Activated CD8-positive, alpha-beta T cell treated with anti-CD3 and anti-CD28 coated beads, Interleukin-2, amount 10 ng/mL, durations not matched to agents 7 days and 5 days (primary cell): ENCODE measurements around the gene F10. TPM values are rescaled to one million over a fixed set of nuclear protein-coding genes. Genes with fewer than 3 reads are reported as not detected.
A peak's percentile ranks its signal among the peaks of the same experiment; 100 is the strongest.

Source experiments
- ATAC-seq: fragments of 150-1000 bp; cut with Tn5 transposase; one replicate; pipeline ENCODE4 v1.10.0; 2021; ENCODE audit warnings: moderate library complexity
- CTCF ChIA-PET: fragments of 350-600 bp; sonication (Branson Sonifier 250); formaldehyde crosslinking; loops from one replicate; lab custom pipeline; 2021; ENCODE audit warnings: antibody characterized with exemption; lab: Charles Lee
- POLR2A ChIA-PET: fragments of 350-600 bp; sonication (Branson Sonifier 250); formaldehyde crosslinking; loops from one replicate; lab custom pipeline; 2021; ENCODE audit warnings: antibody characterized with exemption; lab: Charles Lee
- DNase-seq: peaks from one replicate; pipeline ENCODE4 v3.0.0-alpha.2; 2020
- H3K27ac Mint-ChIP-seq: one replicate; pipeline ENCODE4 v1.8.0; 2021; ENCODE audit warnings: mild to moderate bottlenecking, mixed read lengths
- H3K27me3 Mint-ChIP-seq: one replicate; pipeline ENCODE4 v1.8.0; 2021; ENCODE audit warnings: low read depth, mixed read lengths
- H3K36me3 Mint-ChIP-seq: one replicate; pipeline ENCODE4 v1.8.0; 2021; ENCODE audit warnings: low read depth, mixed read lengths
- H3K4me1 Mint-ChIP-seq: one replicate; pipeline ENCODE4 v1.8.0; 2021; ENCODE audit warnings: low read depth, mixed read lengths
- H3K4me3 Mint-ChIP-seq: one replicate; pipeline ENCODE4 v1.8.0; 2021; ENCODE audit warnings: mild to moderate bottlenecking, mixed read lengths
- H3K9me3 Mint-ChIP-seq: one replicate; pipeline ENCODE4 v1.8.0; 2022; ENCODE audit warnings: mixed read lengths; ENCODE audit not compliant: insufficient read depth
- total RNA-seq, 2 experiments: library from RNA; stranded (reverse); gene quantifications; one replicate each; pipeline ENCODE4 v1.2.3, GENCODE V29; 2021

F10 gene
- total RNA-seq, 2 experiments from 2014 or later, result not detected

GRCh38 chr13:113168211-113168610, 45.6 kb downstream of the F10 start:
- Mint-ChIP-seq H3K27me3 (no peaks in the 10 kb centered on the region), H3K9me3 (no peaks in the 10 kb centered on the region), H3K27ac (no peak overlapping the region), H3K4me3 (no peak overlapping the region), H3K36me3 (peaks cover 44% of the 10 kb centered on the region), H3K4me1 (peaks cover 14% of the 10 kb centered on the region)
- ChIA-PET CTCF (no interaction called here), POLR2A (no interaction called here)
- DNase-seq, result no peak
- no peak for ATAC-seq

GRCh38 chr13:113169277-113170272, 47.0 kb downstream of the F10 start:
- Mint-ChIP-seq H3K9me3 (no peaks in the 10 kb centered on the region), H3K4me3 (no peak overlapping the region), H3K4me1 (peaks cover 6% of the 10 kb centered on the region), H3K27ac (no peak overlapping the region), H3K36me3 (peaks cover 44% of the 10 kb centered on the region), H3K27me3 (no peaks in the 10 kb centered on the region)
- DNase-seq (no peak), ATAC-seq (no peak)
- ChIA-PET CTCF (no interaction called here), POLR2A (interaction anchor here (0.6 to 1.2 kb wide), 2 partner anchors 16 to 185 kb away, joined by 3 read pairs; no protein-coding TSS in a partner anchor)

- no peaks in the 10 kb centered on the region for H3K9me3 Mint-ChIP-seq
- ChIA-PET POLR2A (interaction anchor here (0.6 to 1.2 kb wide), 2 partner anchors 15 to 186 kb away, joined by 3 read pairs; no protein-coding TSS in a partner anchor), CTCF (no interaction called here)
- no peaks in the 10 kb centered on the region for H3K27me3 Mint-ChIP-seq
- DNase-seq (no peak), ATAC-seq (no peak)
- H3K27ac Mint-ChIP-seq, result no peak overlapping the region
- no peak overlapping the region for H3K4me3 Mint-ChIP-seq
- peaks cover 6% of the 10 kb centered on the region for H3K4me1 Mint-ChIP-seq
- peaks cover 45% of the 10 kb centered on the region for H3K36me3 Mint-ChIP-seq
Observed at GRCh38 chr13:113170511-113170910, 47.9 kb downstream of the F10 start.

- no peaks in the 10 kb centered on the region for H3K27me3 Mint-ChIP-seq
- no peaks in the 10 kb centered on the region for H3K9me3 Mint-ChIP-seq
- DNase-seq (no peak), ATAC-seq (no peak)
- no peak overlapping the region for H3K4me3 Mint-ChIP-seq
- POLR2A ChIA-PET, result no interaction called here
- H3K4me1 Mint-ChIP-seq, result peaks cover 8% of the 10 kb centered on the region
- H3K36me3 Mint-ChIP-seq, result peaks cover 49% of the 10 kb centered on the region
- CTCF ChIA-PET, result no interaction called here
- no peak overlapping the region for H3K27ac Mint-ChIP-seq
Observed at GRCh38 chr13:113171250-113172125, 48.9 kb downstream of the F10 start.

- POLR2A ChIA-PET, result no interaction called here
- CTCF ChIA-PET, result no interaction called here
- no peak for ATAC-seq
Observed at GRCh38 chr13:113172419-113172926, 49.9 kb downstream of the F10 start.

GRCh38 chr13:113176280-113176679, 53.7 kb downstream of the F10 start:
- ATAC-seq (peak; percentile 47), DNase-seq (no peak)
- peak overlapping the region; percentile 7 for H3K4me3 Mint-ChIP-seq
- H3K27ac Mint-ChIP-seq, result peak overlapping the region; percentile 92
- ChIA-PET POLR2A (no interaction called here), CTCF (interaction anchor here (0.9 kb wide), 1 partner anchor 62 kb away, joined by 3 read pairs; no protein-coding TSS in a partner anchor)
- no peaks in the 10 kb centered on the region for H3K27me3 Mint-ChIP-seq
- H3K36me3 Mint-ChIP-seq, result peaks cover 58% of the 10 kb centered on the region
- peaks cover 24% of the 10 kb centered on the region for H3K4me1 Mint-ChIP-seq
- no peaks in the 10 kb centered on the region for H3K9me3 Mint-ChIP-seq

More at GRCh38 chr13:113172419-113172926, 49.9 kb downstream of the F10 start:
- Mint-ChIP-seq H3K36me3 (peaks cover 47% of the 10 kb centered on the region), H3K27me3 (no peaks in the 10 kb centered on the region), H3K9me3 (no peaks in the 10 kb centered on the region), H3K4me3 (no peak overlapping the region), H3K4me1 (peaks cover 8% of the 10 kb centered on the region), H3K27ac (no peak overlapping the region)
- DNase-seq, result no peak

- POLR2A ChIA-PET, result no interaction called here
- Mint-ChIP-seq H3K27me3 (no peaks in the 10 kb centered on the region), H3K4me3 (no peak overlapping the region), H3K27ac (peak overlapping the region; percentile 92), H3K9me3 (no peaks in the 10 kb centered on the region), H3K36me3 (peaks cover 59% of the 10 kb centered on the region), H3K4me1 (peaks cover 24% of the 10 kb centered on the region)
- ATAC-seq (no peak), DNase-seq (no peak)
- CTCF ChIA-PET, result no interaction called here
Observed at GRCh38 chr13:113176822-113177221, 54.2 kb downstream of the F10 start.

- H3K4me3 Mint-ChIP-seq, result no peak overlapping the region
- no peak overlapping the region for H3K27ac Mint-ChIP-seq
- H3K27me3 Mint-ChIP-seq, result no peaks in the 10 kb centered on the region
- H3K36me3 Mint-ChIP-seq, result peaks cover 66% of the 10 kb centered on the region
- CTCF ChIA-PET, result no interaction called here
- peaks cover 31% of the 10 kb centered on the region for H3K4me1 Mint-ChIP-seq
- ATAC-seq, result no peak
- H3K9me3 Mint-ChIP-seq, result no peaks in the 10 kb centered on the region
- POLR2A ChIA-PET, result no interaction called here
- no peak for DNase-seq
Observed at GRCh38 chr13:113178070-113178895, 55.7 kb downstream of the F10 start.

- POLR2A ChIA-PET, result no interaction called here
- Mint-ChIP-seq H3K36me3 (peaks cover 71% of the 10 kb centered on the region), H3K9me3 (no peaks in the 10 kb centered on the region), H3K4me3 (no peak overlapping the region), H3K27ac (no peak overlapping the region), H3K4me1 (peaks cover 37% of the 10 kb centered on the region), H3K27me3 (no peaks in the 10 kb centered on the region)
- ATAC-seq, result no peak
- CTCF ChIA-PET, result no interaction called here
- no peak for DNase-seq
Observed at GRCh38 chr13:113178896-113179167, 56.2 kb downstream of the F10 start.

GRCh38 chr13:113179374-113180230, 57.0 kb downstream of the F10 start:
- ATAC-seq (no peak), DNase-seq (no peak)
- CTCF ChIA-PET, result no interaction called here
- Mint-ChIP-seq H3K4me1 (peaks cover 37% of the 10 kb centered on the region), H3K4me3 (no peak overlapping the region), H3K9me3 (no peaks in the 10 kb centered on the region), H3K36me3 (peaks cover 68% of the 10 kb centered on the region), H3K27me3 (no peaks in the 10 kb centered on the region), H3K27ac (peak overlapping the region; percentile 64)
- POLR2A ChIA-PET, result no interaction called here
